ENCODE measurements around the gene COL13A1. TPM values are rescaled to one million over a fixed set of nuclear protein-coding genes. Genes with fewer than 3 reads are reported as not detected.
A peak's percentile ranks its signal among the peaks of the same experiment; 100 is the strongest.

COL13A1 gene
- total RNA-seq, 6 experiments from 2014 or later: 0.18 to 0.44 (median 0.30) TPM; not detected in 2

DNA sequence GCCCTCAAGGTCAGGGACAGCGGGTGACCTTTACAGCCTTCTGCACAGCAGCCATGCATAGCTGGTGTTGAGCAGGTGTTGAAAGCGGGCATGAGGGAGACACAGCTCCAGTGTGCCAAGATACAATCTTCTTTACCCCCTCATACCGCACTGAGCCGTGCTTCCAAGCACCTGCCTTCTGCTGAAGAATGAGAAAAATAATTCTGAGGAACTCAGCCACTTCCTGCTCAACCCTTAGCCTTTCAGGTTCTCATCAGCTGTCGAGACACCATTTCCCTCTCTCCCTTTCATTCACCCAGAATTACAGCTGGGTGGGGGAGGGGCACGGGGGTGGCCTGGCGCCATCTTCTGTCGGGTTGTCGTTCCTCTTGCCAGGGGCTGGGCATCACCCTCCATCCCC lies 58.6 kb downstream of the COL13A1 start:
- Histone ChIP-seq H3K27me3 (no peaks in the 10 kb centered on the region), H3K27ac (no peak overlapping the region), H3K4me3 (no peak overlapping the region), H3K9me3 (no peaks in the 10 kb centered on the region), H3K36me3 (no peaks in the 10 kb centered on the region), H3K4me1 (no peaks in the 10 kb centered on the region)
- 0% methylated on average over 2 of the region's 9 CpGs for WGBS (ENCODE audit: insufficient coverage, low coverage, low lambda C conversion rate, missing lambda C conversion rate)
- no peak for TF ChIP-seq POLR2A (IDR thresholded peaks at IDR 0.05)
- TF ChIP-seq, protein P1, sequence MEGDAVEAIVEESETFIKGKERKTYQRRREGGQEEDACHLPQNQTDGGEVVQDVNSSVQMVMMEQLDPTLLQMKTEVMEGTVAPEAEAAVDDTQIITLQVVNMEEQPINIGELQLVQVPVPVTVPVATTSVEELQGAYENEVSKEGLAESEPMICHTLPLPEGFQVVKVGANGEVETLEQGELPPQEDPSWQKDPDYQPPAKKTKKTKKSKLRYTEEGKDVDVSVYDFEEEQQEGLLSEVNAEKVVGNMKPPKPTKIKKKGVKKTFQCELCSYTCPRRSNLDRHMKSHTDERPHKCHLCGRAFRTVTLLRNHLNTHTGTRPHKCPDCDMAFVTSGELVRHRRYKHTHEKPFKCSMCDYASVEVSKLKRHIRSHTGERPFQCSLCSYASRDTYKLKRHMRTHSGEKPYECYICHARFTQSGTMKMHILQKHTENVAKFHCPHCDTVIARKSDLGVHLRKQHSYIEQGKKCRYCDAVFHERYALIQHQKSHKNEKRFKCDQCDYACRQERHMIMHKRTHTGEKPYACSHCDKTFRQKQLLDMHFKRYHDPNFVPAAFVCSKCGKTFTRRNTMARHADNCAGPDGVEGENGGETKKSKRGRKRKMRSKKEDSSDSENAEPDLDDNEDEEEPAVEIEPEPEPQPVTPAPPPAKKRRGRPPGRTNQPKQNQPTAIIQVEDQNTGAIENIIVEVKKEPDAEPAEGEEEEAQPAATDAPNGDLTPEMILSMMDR (IDR thresholded peaks at IDR 0.05): no peak
- DNase-seq (no peak), ATAC-seq (no peak)
- intact Hi-C loops (cut with DNase I): no loop called here

DNA sequence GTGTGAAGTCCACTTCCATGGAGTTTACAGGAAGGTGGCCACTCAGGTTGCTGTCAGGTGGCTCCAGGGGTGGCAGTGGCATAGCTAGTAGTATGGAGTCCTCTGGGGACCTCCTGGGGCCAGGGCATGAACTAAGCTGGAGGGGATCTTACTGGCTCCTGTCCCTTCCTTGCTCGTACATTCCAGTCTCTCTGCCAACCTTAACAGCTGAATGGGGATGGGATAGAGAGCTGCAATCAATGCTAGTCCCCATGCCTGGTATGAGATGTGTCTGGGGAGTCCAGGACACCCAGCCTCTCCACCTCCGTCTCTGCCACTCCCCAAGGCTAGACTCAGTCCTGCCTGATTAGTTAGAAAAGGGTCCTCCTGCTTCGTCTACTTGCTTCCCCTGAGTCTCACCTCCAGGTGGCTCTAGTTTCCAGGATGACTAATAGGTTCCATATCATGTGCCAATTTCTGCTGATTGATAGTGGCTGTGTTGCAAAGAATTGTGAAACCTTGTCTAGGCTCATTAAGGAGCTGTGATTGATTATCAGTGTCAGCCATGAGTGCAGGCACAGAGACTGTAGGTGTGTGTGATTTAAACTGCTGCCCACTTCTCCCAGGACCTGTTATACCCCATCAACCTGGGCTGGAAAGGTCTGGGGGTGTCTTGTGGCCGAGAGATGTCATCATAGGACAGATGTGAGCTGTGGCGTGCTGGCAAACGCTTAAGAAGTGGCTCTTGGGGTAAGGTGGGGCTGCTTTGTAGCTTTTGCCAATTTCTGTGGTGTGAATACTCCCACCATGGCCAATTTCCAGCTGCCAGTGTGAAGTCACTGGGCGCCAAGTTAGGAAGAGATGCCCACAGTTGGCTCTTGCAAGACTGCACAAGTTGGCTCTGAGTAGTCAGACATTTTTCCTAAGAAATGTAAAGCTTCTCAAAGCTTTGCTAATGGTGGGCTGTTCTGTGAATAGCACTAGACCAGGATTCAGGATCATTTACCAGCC lies 59.8 kb downstream of the COL13A1 start:
- no peaks in the 10 kb centered on the region for H3K4me1 ChIP-seq
- H3K36me3 ChIP-seq: no peaks in the 10 kb centered on the region
- no peaks in the 10 kb centered on the region for H3K9me3 ChIP-seq
- H3K27me3 ChIP-seq: no peaks in the 10 kb centered on the region
- H3K27ac ChIP-seq: no peak overlapping the region
- ATAC-seq: peak; percentile 13 to 80 (median 58)
- TF ChIP-seq, protein P1 (IDR thresholded peaks at IDR 0.05): peak; percentile 7 to 40 (median 28)
- TF ChIP-seq POLR2A (IDR thresholded peaks at IDR 0.05): no peak
- WGBS (ENCODE audit: insufficient coverage, low coverage, low lambda C conversion rate, missing lambda C conversion rate): 69% methylated on average over 5 of the region's 7 CpGs
- DNase-seq: no peak
- no peak overlapping the region for H3K4me3 ChIP-seq
- intact Hi-C loops (cut with DNase I): no loop called here

DNA sequence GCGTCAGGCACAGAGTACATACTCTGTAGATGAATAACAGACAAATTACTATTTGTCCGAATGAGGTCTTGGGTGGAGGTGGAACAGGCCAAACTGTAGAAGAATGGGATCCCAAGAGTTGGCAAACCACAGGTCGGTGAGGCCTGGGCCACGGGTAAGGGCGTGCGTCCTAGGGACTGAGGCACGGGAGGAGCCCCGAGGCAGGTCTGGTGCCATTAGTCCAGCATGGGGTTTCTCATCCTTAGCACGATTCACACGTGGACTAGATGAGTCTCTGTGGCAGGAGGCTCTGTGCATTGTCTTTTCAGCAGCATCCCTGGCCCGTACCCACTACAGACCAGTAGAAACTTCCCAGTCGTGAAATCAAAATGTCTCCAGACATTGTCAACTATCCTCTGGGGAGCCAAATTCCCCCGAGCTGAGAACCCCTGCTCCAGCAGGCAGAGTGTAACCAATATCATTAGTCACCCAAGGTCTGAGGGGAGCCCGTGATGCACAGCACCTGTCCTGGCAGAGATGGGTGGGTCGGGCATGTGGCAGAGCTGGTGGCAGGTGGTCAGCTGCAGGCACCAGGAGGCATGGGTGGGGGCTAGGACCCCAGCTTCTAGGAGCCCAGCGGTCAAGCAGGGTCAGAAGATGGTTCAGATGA lies 61.3 kb downstream of the COL13A1 start:
- no peaks in the 10 kb centered on the region for H3K36me3 ChIP-seq
- H3K27ac ChIP-seq: no peak overlapping the region
- no peaks in the 10 kb centered on the region for H3K9me3 ChIP-seq
- ATAC-seq: no peak
- H3K4me1 ChIP-seq: no peaks in the 10 kb centered on the region
- WGBS (ENCODE audit: insufficient coverage, low coverage, low lambda C conversion rate, missing lambda C conversion rate): 87% methylated on average over 8 of the region's 16 CpGs
- no peaks in the 10 kb centered on the region for H3K27me3 ChIP-seq
- no peak for TF ChIP-seq POLR2A (IDR thresholded peaks at IDR 0.05)
- TF ChIP-seq, protein P1 (IDR thresholded peaks at IDR 0.05): no peak
- H3K4me3 ChIP-seq: no peak overlapping the region
- intact Hi-C loops (cut with DNase I): no loop called here
- no peak for DNase-seq

DNA sequence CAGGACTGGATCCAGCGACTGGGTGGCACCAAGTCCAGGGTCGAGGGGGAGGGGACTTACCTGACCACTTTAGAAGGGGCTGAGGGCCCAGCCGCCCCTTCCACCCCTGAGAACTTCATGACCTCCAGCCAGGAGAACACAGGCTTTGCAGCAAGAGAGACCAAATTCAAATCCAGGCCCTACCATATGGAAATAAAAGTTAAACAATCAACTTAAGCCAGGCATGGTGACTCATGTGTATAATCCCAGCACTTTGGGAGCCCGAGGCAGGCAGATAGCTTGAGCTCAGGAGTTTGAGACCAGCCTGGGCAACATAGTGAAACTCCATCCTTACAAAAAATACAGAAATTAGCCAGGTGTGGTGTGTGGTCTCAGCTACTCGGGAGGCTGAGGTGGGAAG lies 61.9 kb downstream of the COL13A1 start:
- intact Hi-C loops (cut with DNase I): no loop called here
- 50% methylated on average over 5 of the region's 5 CpGs for WGBS (ENCODE audit: insufficient coverage, low coverage, low lambda C conversion rate, missing lambda C conversion rate)
- H3K9me3 ChIP-seq: no peaks in the 10 kb centered on the region
- DNase-seq: no peak
- no peaks in the 10 kb centered on the region for H3K4me1 ChIP-seq
- no peaks in the 10 kb centered on the region for H3K27me3 ChIP-seq
- H3K27ac ChIP-seq: no peak overlapping the region
- no peak overlapping the region for H3K4me3 ChIP-seq
- no peak for ATAC-seq
- no peaks in the 10 kb centered on the region for H3K36me3 ChIP-seq
- TF ChIP-seq, protein P1 (IDR thresholded peaks at IDR 0.05): no peak
- no peak for TF ChIP-seq POLR2A (IDR thresholded peaks at IDR 0.05)
